ENCODE results near the gene ZFPM1. TPM values are rescaled to one million over a fixed set of nuclear protein-coding genes. Genes with fewer than 3 reads are reported as not detected.

ZFPM1 gene
- total RNA-seq, 1 donor from 2014 or later, result 21.7 TPM

DNA sequence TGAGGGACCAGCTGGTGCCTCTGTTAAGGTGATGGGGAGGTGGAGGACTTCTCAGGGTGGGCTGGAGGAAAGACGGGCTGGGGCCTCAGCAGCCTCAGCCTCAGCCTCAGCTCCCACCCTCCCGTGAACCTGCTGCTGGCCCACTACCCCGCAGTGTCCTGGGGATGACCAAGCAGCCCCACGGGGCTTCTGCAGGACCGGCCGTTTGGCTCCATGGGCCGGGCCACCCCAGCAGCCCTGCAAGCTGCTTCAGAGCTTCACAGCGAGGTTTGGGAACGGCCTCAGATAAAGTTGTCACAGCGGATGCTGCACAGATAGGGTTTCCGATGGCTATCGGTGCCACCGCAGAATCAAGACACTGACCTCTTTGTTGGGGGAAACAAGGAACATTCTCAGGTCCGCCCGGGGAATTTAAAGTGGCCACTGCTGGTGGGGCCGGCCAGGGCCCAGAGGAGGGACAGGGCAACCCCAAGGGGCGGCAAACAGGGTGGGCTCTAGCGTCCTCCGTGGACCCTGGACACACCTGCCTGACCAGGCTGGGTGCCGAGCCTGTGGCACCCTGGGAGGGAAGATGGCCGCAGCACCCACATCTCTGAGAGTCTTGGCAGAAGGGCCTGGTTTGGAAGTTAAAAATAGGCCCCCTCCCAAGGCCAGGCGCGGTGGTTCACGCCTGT, 69.3 kb downstream of the ZFPM1 start:
- H3K27ac Mint-ChIP-seq, result no peak overlapping the region
- no peaks in the 10 kb centered on the region for H3K27me3 Mint-ChIP-seq (ENCODE audit: insufficient read depth)
- no peak overlapping the region for H3K4me3 Mint-ChIP-seq
- H3K4me1 Mint-ChIP-seq (ENCODE audit: low read depth), result no peaks in the 10 kb centered on the region
- no peak for DNase-seq (ENCODE audit: low spot score)
- peaks cover 2% of the 10 kb centered on the region for H3K36me3 Mint-ChIP-seq (ENCODE audit: low read depth)
- H3K9me3 Mint-ChIP-seq, result peaks cover 8% of the 10 kb centered on the region
- intact Hi-C loops (cut with micrococcal nuclease), result no loop called here

- no peak for DNase-seq (ENCODE audit: low spot score)
- no peaks in the 10 kb centered on the region for H3K27me3 Mint-ChIP-seq (ENCODE audit: insufficient read depth)
- intact Hi-C loops (cut with micrococcal nuclease), result no loop called here
- H3K9me3 Mint-ChIP-seq, result peaks cover 4% of the 10 kb centered on the region
- H3K4me1 Mint-ChIP-seq (ENCODE audit: low read depth), result no peaks in the 10 kb centered on the region
- no peak overlapping the region for H3K4me3 Mint-ChIP-seq
- H3K36me3 Mint-ChIP-seq (ENCODE audit: low read depth), result peaks cover 2% of the 10 kb centered on the region
- H3K27ac Mint-ChIP-seq, result no peak overlapping the region
Measured at GRCh38 chr16:88523309-88524161, 70.5 kb downstream of the ZFPM1 start.

DNA sequence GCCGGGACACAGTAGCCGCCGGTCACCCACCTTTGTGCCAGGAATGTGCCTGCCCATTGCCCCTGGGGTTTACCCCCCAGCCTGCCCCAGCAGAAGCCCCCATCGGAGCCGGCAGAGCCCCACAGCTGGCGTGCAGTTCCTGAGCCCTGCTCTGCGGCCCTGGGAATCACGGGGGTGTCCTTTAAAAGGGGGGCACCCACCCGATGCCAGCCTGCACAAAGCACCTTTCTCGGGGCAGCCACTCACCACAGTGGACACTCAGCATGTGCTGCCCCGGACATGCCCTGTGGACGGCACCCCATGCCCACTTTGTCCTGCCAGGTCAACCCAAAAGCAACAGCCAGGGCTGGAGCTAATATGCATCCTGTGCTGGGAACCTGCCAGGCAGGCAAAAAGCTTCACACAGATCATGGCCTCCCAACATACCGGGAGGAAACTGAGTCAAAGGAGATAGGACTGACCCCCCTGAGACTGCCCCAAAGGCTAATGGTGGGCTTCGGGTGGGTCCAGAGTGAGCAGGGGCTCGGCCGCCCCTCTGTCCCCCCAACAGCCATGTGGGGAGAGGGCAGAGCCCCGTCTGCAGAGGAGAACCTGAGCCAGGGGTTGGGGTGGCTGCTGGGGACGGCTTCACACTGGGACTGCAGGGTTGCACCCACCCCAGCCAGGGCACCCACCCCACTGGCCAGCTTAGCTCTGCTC, 71.3 kb downstream of the ZFPM1 start:
- no peak overlapping the region for H3K4me3 Mint-ChIP-seq
- H3K4me1 Mint-ChIP-seq (ENCODE audit: low read depth), result no peaks in the 10 kb centered on the region
- H3K27me3 Mint-ChIP-seq (ENCODE audit: insufficient read depth), result no peaks in the 10 kb centered on the region
- H3K36me3 Mint-ChIP-seq (ENCODE audit: low read depth), result no peaks in the 10 kb centered on the region
- intact Hi-C loops (cut with micrococcal nuclease), result no loop called here
- no peak for DNase-seq (ENCODE audit: low spot score)
- no peaks in the 10 kb centered on the region for H3K9me3 Mint-ChIP-seq
- no peak overlapping the region for H3K27ac Mint-ChIP-seq

DNA sequence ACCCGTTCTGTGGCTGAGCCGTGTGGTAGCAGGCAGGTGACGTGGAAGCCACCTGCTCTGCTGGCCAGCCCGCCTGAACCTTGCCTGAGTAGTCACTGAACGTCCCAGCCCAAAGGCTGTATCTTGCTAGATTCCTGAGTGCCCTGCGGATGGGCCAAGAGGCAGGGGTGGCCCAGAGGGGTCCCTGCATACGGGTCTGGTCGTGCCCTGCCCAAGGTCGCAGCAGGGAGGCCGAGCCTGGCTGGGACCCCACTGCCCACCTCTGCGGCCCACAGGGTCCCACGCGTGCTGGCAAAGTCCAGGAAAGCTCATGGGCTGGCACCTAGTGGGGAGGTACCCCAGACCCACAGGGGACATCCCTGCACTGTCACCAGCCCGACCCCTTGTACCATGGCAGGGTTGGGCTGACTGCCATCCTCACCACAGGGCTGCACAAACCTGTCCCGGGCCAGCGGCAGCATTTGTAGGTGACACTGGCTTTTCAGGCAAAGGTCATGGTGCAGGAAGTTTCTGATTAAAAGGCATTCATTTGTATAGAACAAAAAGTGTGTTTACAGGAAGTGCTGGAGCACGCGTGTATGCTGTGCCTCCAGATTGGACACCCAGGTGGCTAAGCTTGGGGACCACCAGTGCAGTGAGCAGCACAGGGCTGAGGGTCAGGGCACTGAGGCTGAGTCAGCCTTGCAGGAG, 72.0 kb downstream of the ZFPM1 start:
- Mint-ChIP-seq H3K9me3 (no peaks in the 10 kb centered on the region), H3K27me3 (ENCODE audit: insufficient read depth) (no peaks in the 10 kb centered on the region), H3K27ac (no peak overlapping the region), H3K4me3 (no peak overlapping the region), H3K36me3 (ENCODE audit: low read depth) (no peaks in the 10 kb centered on the region), H3K4me1 (ENCODE audit: low read depth) (no peaks in the 10 kb centered on the region)
- no peak for DNase-seq (ENCODE audit: low spot score)
- intact Hi-C loops (cut with micrococcal nuclease), result loop anchor here (5.0 kb wide), 1 partner anchor 37 kb away; no protein-coding TSS in a partner anchor

- Mint-ChIP-seq H3K4me3 (no peak overlapping the region), H3K36me3 (ENCODE audit: low read depth) (no peaks in the 10 kb centered on the region), H3K27me3 (ENCODE audit: insufficient read depth) (no peaks in the 10 kb centered on the region), H3K9me3 (no peaks in the 10 kb centered on the region), H3K4me1 (ENCODE audit: low read depth) (no peaks in the 10 kb centered on the region), H3K27ac (no peak overlapping the region)
- intact Hi-C loops (cut with micrococcal nuclease), result loop anchor here (5.0 kb wide), 1 partner anchor 37 kb away; no protein-coding TSS in a partner anchor
- no peak for DNase-seq (ENCODE audit: low spot score)
Measured at GRCh38 chr16:88525663-88525990, 72.5 kb downstream of the ZFPM1 start.

- intact Hi-C loops (cut with micrococcal nuclease), result loop anchor here (5.0 kb wide), 1 partner anchor 36 kb away; no protein-coding TSS in a partner anchor
- Mint-ChIP-seq H3K27ac (no peak overlapping the region), H3K9me3 (no peaks in the 10 kb centered on the region), H3K4me3 (no peak overlapping the region), H3K4me1 (ENCODE audit: low read depth) (no peaks in the 10 kb centered on the region), H3K27me3 (ENCODE audit: insufficient read depth) (no peaks in the 10 kb centered on the region), H3K36me3 (ENCODE audit: low read depth) (no peaks in the 10 kb centered on the region)
- DNase-seq (ENCODE audit: low spot score), result no peak
Measured at GRCh38 chr16:88526008-88526905, 73.2 kb downstream of the ZFPM1 start.

- Mint-ChIP-seq H3K4me1 (ENCODE audit: low read depth) (no peaks in the 10 kb centered on the region), H3K27me3 (ENCODE audit: insufficient read depth) (no peaks in the 10 kb centered on the region), H3K36me3 (ENCODE audit: low read depth) (no peaks in the 10 kb centered on the region), H3K27ac (no peak overlapping the region), H3K9me3 (no peaks in the 10 kb centered on the region), H3K4me3 (no peak overlapping the region)
- intact Hi-C loops (cut with micrococcal nuclease), result loop anchor here (1.0 to 5.0 kb wide), 2 partner anchors 35 to 84 kb away; no protein-coding TSS in a partner anchor
- no peak for DNase-seq (ENCODE audit: low spot score)
Measured at GRCh38 chr16:88526906-88527185, 73.8 kb downstream of the ZFPM1 start.

DNA sequence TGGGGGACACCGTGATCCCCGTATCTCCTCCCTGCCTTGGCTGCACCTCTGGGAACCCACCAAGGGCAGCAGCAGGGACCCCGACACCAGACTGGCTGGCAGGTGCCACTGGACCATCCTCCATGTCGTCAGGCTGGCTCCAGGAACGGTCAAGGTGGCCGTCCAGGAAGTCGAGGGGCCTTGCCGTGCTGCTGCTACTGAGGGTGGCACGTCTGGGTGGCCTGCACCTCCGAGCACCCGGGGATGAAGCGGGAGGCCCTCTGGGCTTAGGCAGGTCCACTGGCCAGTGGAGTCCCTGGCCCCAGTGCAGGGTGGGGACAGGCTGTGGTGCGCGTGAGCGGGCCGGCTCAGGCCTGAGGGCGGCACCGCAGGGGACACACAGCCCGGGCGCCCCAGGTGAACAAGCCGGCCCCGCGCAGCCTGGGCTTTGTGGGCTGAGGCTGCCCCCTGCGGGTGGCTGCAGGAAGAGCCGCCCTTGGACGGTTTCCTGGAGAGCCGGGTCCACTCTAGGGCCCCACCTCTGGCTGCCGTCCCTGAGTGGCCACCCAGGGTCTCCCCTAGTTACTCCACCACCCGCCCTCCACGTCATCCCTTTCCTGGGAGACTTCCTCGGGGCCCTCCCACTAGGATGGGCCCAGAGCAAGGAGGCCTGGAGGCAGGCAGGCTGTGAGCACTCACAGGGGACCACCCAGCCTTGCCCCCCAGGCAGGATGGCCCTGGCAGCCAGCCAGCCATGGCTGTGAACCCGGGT, 74.3 kb downstream of the ZFPM1 start:
- H3K4me3 Mint-ChIP-seq, result no peak overlapping the region
- no peaks in the 10 kb centered on the region for H3K27me3 Mint-ChIP-seq (ENCODE audit: insufficient read depth)
- no peaks in the 10 kb centered on the region for H3K36me3 Mint-ChIP-seq (ENCODE audit: low read depth)

GRCh38 chr16:88527937-88528743, 75.1 kb downstream of the ZFPM1 start:
- Mint-ChIP-seq H3K27ac (no peak overlapping the region), H3K9me3 (no peaks in the 10 kb centered on the region), H3K4me3 (no peak overlapping the region), H3K4me1 (ENCODE audit: low read depth) (no peaks in the 10 kb centered on the region), H3K27me3 (ENCODE audit: insufficient read depth) (no peaks in the 10 kb centered on the region), H3K36me3 (ENCODE audit: low read depth) (no peaks in the 10 kb centered on the region)
- DNase-seq (ENCODE audit: low spot score), result no peak
- intact Hi-C loops (cut with micrococcal nuclease), result loop anchor here (1.0 to 5.0 kb wide), 2 partner anchors 34 to 85 kb away; no protein-coding TSS in a partner anchor

More for the DNA sequence above, 74.3 kb downstream of the ZFPM1 start:
- no peaks in the 10 kb centered on the region for H3K9me3 Mint-ChIP-seq
- no peaks in the 10 kb centered on the region for H3K4me1 Mint-ChIP-seq (ENCODE audit: low read depth)
- DNase-seq (ENCODE audit: low spot score), result peak; percentile 37
- intact Hi-C loops (cut with micrococcal nuclease), result loop anchor here (1.0 to 5.0 kb wide), 2 partner anchors 35 to 84 kb away; no protein-coding TSS in a partner anchor
- no peak overlapping the region for H3K27ac Mint-ChIP-seq

GRCh38 chr16:88528902-88529318, 75.8 kb downstream of the ZFPM1 start:
- no peak for DNase-seq (ENCODE audit: low spot score)
- Mint-ChIP-seq H3K27ac (no peak overlapping the region), H3K36me3 (ENCODE audit: low read depth) (no peaks in the 10 kb centered on the region), H3K9me3 (no peaks in the 10 kb centered on the region), H3K27me3 (ENCODE audit: insufficient read depth) (no peaks in the 10 kb centered on the region), H3K4me1 (ENCODE audit: low read depth) (no peaks in the 10 kb centered on the region), H3K4me3 (no peak overlapping the region)
- intact Hi-C loops (cut with micrococcal nuclease), result loop anchor here (5.0 kb wide), 1 partner anchor 33 kb away; no protein-coding TSS in a partner anchor

DNA sequence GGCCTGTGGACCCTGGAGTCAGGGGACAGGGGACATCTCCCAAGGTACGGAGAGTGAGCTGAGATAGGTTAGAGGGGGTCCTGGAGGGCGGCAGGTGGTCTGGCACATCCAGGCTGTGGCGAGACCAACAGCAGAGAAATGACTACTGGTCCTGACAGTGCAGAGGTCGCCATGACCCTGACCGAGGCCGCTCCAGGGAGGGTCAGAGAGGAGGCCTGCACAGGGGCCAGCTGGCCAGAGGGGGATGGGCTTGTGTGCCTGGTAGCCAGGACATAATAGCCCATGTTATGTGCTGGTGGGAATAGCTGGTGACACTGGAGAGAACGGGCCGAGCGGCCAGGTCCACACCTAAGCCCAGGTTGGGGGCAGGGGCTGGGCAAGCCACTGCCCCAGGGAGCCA, 76.5 kb downstream of the ZFPM1 start:
- intact Hi-C loops (cut with micrococcal nuclease), result loop anchor here (5.0 kb wide), 1 partner anchor 33 kb away; no protein-coding TSS in a partner anchor
- H3K36me3 Mint-ChIP-seq (ENCODE audit: low read depth), result no peaks in the 10 kb centered on the region
- H3K4me3 Mint-ChIP-seq, result no peak overlapping the region
- no peak for DNase-seq (ENCODE audit: low spot score)
- H3K9me3 Mint-ChIP-seq, result no peaks in the 10 kb centered on the region
- peak overlapping the region; percentile 65 for H3K27ac Mint-ChIP-seq
- H3K27me3 Mint-ChIP-seq (ENCODE audit: insufficient read depth), result no peaks in the 10 kb centered on the region
- H3K4me1 Mint-ChIP-seq (ENCODE audit: low read depth), result no peaks in the 10 kb centered on the region

Data from activated T-helper 1 cell treated with anti-CD3 and anti-CD28 coated beads, Interleukin-12 subunit alpha, Interleukin-12 subunit beta, Interleukin-2, Interleukin-4 antibody, amounts not matched to agents 30 ng/mL and 10 ng/mL and 1 ng/mL, durations not matched to agents 14 hours and 24 hours and 36 hours (primary cell).